Colonic mucosa (tissue), 4 donors: ENCODE data around the gene KRTAP4-12. TPM values are rescaled to one million over a fixed set of nuclear protein-coding genes. Genes with fewer than 3 reads are reported as not detected.
"Not testable (repeated sequence)": the region's sequence is repeated elsewhere in the genome, so short reads cannot be mapped to it uniquely, and the experiment has no call there.

ENCODE experiments used
- DNase-seq: peaks from one replicate; pipeline ENCODE4 v3.0.0-alpha.2; 2020
- H3K27ac ChIP-seq: fragments of 200-600 bp; one replicate; pipeline ENCODE4 v1.8.0; 2021
- H3K27me3 ChIP-seq: fragments of 200-600 bp; one replicate; pipeline ENCODE4 v1.8.0; 2021
- H3K36me3 ChIP-seq: fragments of 200-600 bp; one replicate; pipeline ENCODE4 v1.8.0; 2021
- H3K4me1 ChIP-seq: fragments of 200-600 bp; one replicate; pipeline ENCODE4 v1.8.0; 2021; ENCODE audit warnings: mild to moderate bottlenecking
- H3K4me3 ChIP-seq: fragments of 200-600 bp; one replicate; pipeline ENCODE4 v1.8.0; 2021
- H3K9ac ChIP-seq, 2 donors: one replicate each; pipeline ENCODE4 v1.7.0; 2013; ENCODE audit warnings: control low read depth in 2 of 2, low read depth in 2 of 2, low read length in 2 of 2
- H3K9me3 ChIP-seq: fragments of 200-600 bp; one replicate; pipeline ENCODE4 v1.8.0; 2021
- CTCF ChIP-seq: fragments of 200-600 bp; IDR thresholded peaks from one replicate; pipeline ENCODE4 v1.8.0; 2022; ENCODE audit warnings: antibody characterized with exemption, mild to moderate bottlenecking
- intact Hi-C: fragments of 100-400 bp; cut with DNase I; formaldehyde crosslinking; loops from one replicate; pipeline ENCODE4 v1.14.1; 2022
- total RNA-seq, 2 donors: library from RNA; stranded (reverse); fragmentation: NEBNext Ultra II Directional in 1 of 2; extraction: Animal tissue kit (Norgen Biotek cat#: 25700) in 1 of 2; gene quantifications; one replicate each; pipeline ENCODE4 v1.2.1, GENCODE V29; 2021
- donor health status: healthy.
- donor health status: DM: no; HTN: no; CAD: no.
- donor health status: DM: no; HTN: no; CAD: no.

KRTAP4-12 gene
- total RNA-seq, 2 donors from 2014 or later, result not detected

GRCh38 chr17:41121742-41122141, 2.2 kb downstream of the KRTAP4-12 start:
- intact Hi-C loops, result no loop called here
- H3K27me3 ChIP-seq, result no peaks in the 10 kb centered on the region
- H3K36me3 ChIP-seq, result no peaks in the 10 kb centered on the region

GRCh38 chr17:41119696-41120690, 4.0 kb downstream of the KRTAP4-12 start:
- H3K27me3 ChIP-seq, H3K9ac ChIP-seq, intact Hi-C loops, H3K4me3 ChIP-seq, H3K27ac ChIP-seq, H3K4me1 ChIP-seq, H3K36me3 ChIP-seq, DNase-seq, H3K9me3 ChIP-seq: not testable (repeated sequence)

More at GRCh38 chr17:41121742-41122141, 2.2 kb downstream of the KRTAP4-12 start:
- DNase-seq, result no peak
- Histone ChIP-seq H3K9ac (no peak overlapping the region), H3K9me3 (no peaks in the 10 kb centered on the region), H3K4me3 (no peak overlapping the region), H3K27ac (no peak overlapping the region), H3K4me1 (no peaks in the 10 kb centered on the region)
- TF ChIP-seq CTCF, result no peak

- Histone ChIP-seq H3K36me3 (no peaks in the 10 kb centered on the region), H3K27ac (no peak overlapping the region), H3K9ac (no peak overlapping the region), H3K4me3 (no peak overlapping the region), H3K4me1 (no peaks in the 10 kb centered on the region), H3K27me3 (no peaks in the 10 kb centered on the region), H3K9me3 (no peaks in the 10 kb centered on the region)
- no peak for DNase-seq
- intact Hi-C loops, result no loop called here
- TF ChIP-seq CTCF, result no peak
Measured at GRCh38 chr17:41118721-41119120, 5.3 kb downstream of the KRTAP4-12 start.

- H3K4me1 ChIP-seq, H3K27ac ChIP-seq, H3K9ac ChIP-seq, DNase-seq, H3K4me3 ChIP-seq, H3K9me3 ChIP-seq, H3K36me3 ChIP-seq, intact Hi-C loops, H3K27me3 ChIP-seq: not testable (repeated sequence)
Measured at GRCh38 chr17:41117846-41118386, 6.1 kb downstream of the KRTAP4-12 start, which contains the start of gene KRTAP4-11. KRTAP4-11 (minus strand) TSS chr17:41118373; CDS start chr17:41118315, 58 bp downstream.

- no peaks in the 10 kb centered on the region for H3K36me3 ChIP-seq
- H3K27ac ChIP-seq, result no peak overlapping the region
- no peaks in the 10 kb centered on the region for H3K27me3 ChIP-seq
- DNase-seq, result no peak
- intact Hi-C loops, result no loop called here
- no peak overlapping the region for H3K4me3 ChIP-seq
- H3K9me3 ChIP-seq, result no peaks in the 10 kb centered on the region
- no peak for TF ChIP-seq CTCF
- no peak overlapping the region for H3K9ac ChIP-seq
- no peaks in the 10 kb centered on the region for H3K4me1 ChIP-seq
Measured at GRCh38 chr17:41116297-41116696, 7.7 kb downstream of the KRTAP4-12 start.

GRCh38 chr17:41111151-41111885, 12.7 kb downstream of the KRTAP4-12 start:
- H3K4me3 ChIP-seq, result no peak overlapping the region
- H3K9ac ChIP-seq, result no peak overlapping the region
- H3K4me1 ChIP-seq, result no peaks in the 10 kb centered on the region
- intact Hi-C loops, result no loop called here
- no peaks in the 10 kb centered on the region for H3K36me3 ChIP-seq
- H3K27ac ChIP-seq, result no peak overlapping the region
- H3K9me3 ChIP-seq, result no peaks in the 10 kb centered on the region
- TF ChIP-seq CTCF, result no peak
- DNase-seq, result no peak
- H3K27me3 ChIP-seq, result no peaks in the 10 kb centered on the region

GRCh38 chr17:41108728-41109386, 15.1 kb downstream of the KRTAP4-12 start:
- H3K27me3 ChIP-seq, H3K4me3 ChIP-seq, H3K9ac ChIP-seq, DNase-seq, H3K9me3 ChIP-seq, intact Hi-C loops, H3K36me3 ChIP-seq, H3K27ac ChIP-seq, H3K4me1 ChIP-seq: not testable (repeated sequence)
